Measurements from ENCODE around the gene WWC1. TPM values are rescaled to one million over a fixed set of nuclear protein-coding genes. Genes with fewer than 3 reads are reported as not detected.

The WWC1 gene
- total RNA-seq, 1 donor from 2014 or later: 48.6 TPM

GRCh38 chr5:168447808-168448207 lies 156.4 kb downstream of the WWC1 start:
- no peak overlapping the region for H3K27ac ChIP-seq (ENCODE audit: low read depth, low read length)
- TF ChIP-seq, protein P1, sequence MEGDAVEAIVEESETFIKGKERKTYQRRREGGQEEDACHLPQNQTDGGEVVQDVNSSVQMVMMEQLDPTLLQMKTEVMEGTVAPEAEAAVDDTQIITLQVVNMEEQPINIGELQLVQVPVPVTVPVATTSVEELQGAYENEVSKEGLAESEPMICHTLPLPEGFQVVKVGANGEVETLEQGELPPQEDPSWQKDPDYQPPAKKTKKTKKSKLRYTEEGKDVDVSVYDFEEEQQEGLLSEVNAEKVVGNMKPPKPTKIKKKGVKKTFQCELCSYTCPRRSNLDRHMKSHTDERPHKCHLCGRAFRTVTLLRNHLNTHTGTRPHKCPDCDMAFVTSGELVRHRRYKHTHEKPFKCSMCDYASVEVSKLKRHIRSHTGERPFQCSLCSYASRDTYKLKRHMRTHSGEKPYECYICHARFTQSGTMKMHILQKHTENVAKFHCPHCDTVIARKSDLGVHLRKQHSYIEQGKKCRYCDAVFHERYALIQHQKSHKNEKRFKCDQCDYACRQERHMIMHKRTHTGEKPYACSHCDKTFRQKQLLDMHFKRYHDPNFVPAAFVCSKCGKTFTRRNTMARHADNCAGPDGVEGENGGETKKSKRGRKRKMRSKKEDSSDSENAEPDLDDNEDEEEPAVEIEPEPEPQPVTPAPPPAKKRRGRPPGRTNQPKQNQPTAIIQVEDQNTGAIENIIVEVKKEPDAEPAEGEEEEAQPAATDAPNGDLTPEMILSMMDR (IDR thresholded peaks at IDR 0.05; ENCODE audit: insufficient read depth, low read depth, low read length): no peak
- TF ChIP-seq EZH2 (IDR thresholded peaks at IDR 0.05; ENCODE audit: insufficient read depth, low read length): no peak

GRCh38 chr5:168449166-168449565 lies 157.7 kb downstream of the WWC1 start:
- H3K4me1 Mint-ChIP-seq (ENCODE audit: low read depth, unreplicated experiment): peaks cover 6% of the 10 kb centered on the region
- H3K9me3 Mint-ChIP-seq (ENCODE audit: unreplicated experiment): no peaks in the 10 kb centered on the region
- peaks cover 6% of the 10 kb centered on the region for H3K36me3 Mint-ChIP-seq (ENCODE audit: low read depth, unreplicated experiment)
- no peaks in the 10 kb centered on the region for H3K36me3 ChIP-seq (ENCODE audit: insufficient read depth, low read length)
- no peaks in the 10 kb centered on the region for H3K27me3 ChIP-seq (ENCODE audit: insufficient read depth, low read length)
- H3K79me2 ChIP-seq (ENCODE audit: insufficient read depth, low read length): no peaks in the 10 kb centered on the region
- no peak overlapping the region for H3K4me2 ChIP-seq (ENCODE audit: low read length)
- no peak overlapping the region for H3K9ac ChIP-seq (ENCODE audit: low read length)
- no peak overlapping the region for H3K4me3 Mint-ChIP-seq (ENCODE audit: unreplicated experiment)
- H3K9me3 ChIP-seq (ENCODE audit: insufficient read depth, low read depth, low read length): no peaks in the 10 kb centered on the region
- no peaks in the 10 kb centered on the region for H3K27me3 Mint-ChIP-seq (ENCODE audit: low read depth, unreplicated experiment)
- H3K4me3 ChIP-seq (ENCODE audit: insufficient read depth, low read depth, low read length): no peak overlapping the region
- H3K27ac Mint-ChIP-seq (ENCODE audit: unreplicated experiment): no peak overlapping the region
- DNase-seq (ENCODE audit: low read depth) (no peak), FAIRE-seq (no peak)
- no peaks in the 10 kb centered on the region for H4K20me1 ChIP-seq (ENCODE audit: insufficient read depth, low read length)
- no peaks in the 10 kb centered on the region for H3K4me1 ChIP-seq (ENCODE audit: insufficient read depth, low read length)
- TF ChIP-seq, protein P1 (IDR thresholded peaks at IDR 0.05; ENCODE audit: insufficient read depth, low read depth, low read length): no peak
- TF ChIP-seq EZH2 (IDR thresholded peaks at IDR 0.05; ENCODE audit: insufficient read depth, low read length): no peak
- no peak overlapping the region for H2AFZ ChIP-seq (ENCODE audit: low read depth, low read length)
- H3K27ac ChIP-seq (ENCODE audit: low read depth, low read length): no peak overlapping the region

More at GRCh38 chr5:168447808-168448207, 156.4 kb downstream of the WWC1 start:
- no peak overlapping the region for H3K9ac ChIP-seq (ENCODE audit: low read length)
- Mint-ChIP-seq H3K4me3 (ENCODE audit: unreplicated experiment) (no peak overlapping the region), H3K27me3 (ENCODE audit: low read depth, unreplicated experiment) (no peaks in the 10 kb centered on the region), H3K9me3 (ENCODE audit: unreplicated experiment) (no peaks in the 10 kb centered on the region), H3K36me3 (ENCODE audit: low read depth, unreplicated experiment) (peaks cover 4% of the 10 kb centered on the region), H3K4me1 (ENCODE audit: low read depth, unreplicated experiment) (peaks cover 18% of the 10 kb centered on the region), H3K27ac (ENCODE audit: unreplicated experiment) (peak overlapping the region; percentile 21)
- FAIRE-seq (no peak), DNase-seq (ENCODE audit: low read depth) (no peak)
- no peak overlapping the region for H2AFZ ChIP-seq (ENCODE audit: low read depth, low read length)
- no peaks in the 10 kb centered on the region for H4K20me1 ChIP-seq (ENCODE audit: insufficient read depth, low read length)
- H3K4me1 ChIP-seq (ENCODE audit: insufficient read depth, low read length): no peaks in the 10 kb centered on the region
- H3K4me3 ChIP-seq (ENCODE audit: insufficient read depth, low read depth, low read length): no peak overlapping the region
- no peaks in the 10 kb centered on the region for H3K36me3 ChIP-seq (ENCODE audit: insufficient read depth, low read length)
- H3K4me2 ChIP-seq (ENCODE audit: low read length): no peak overlapping the region
- H3K79me2 ChIP-seq (ENCODE audit: insufficient read depth, low read length): no peaks in the 10 kb centered on the region
- no peaks in the 10 kb centered on the region for H3K27me3 ChIP-seq (ENCODE audit: insufficient read depth, low read length)
- H3K9me3 ChIP-seq (ENCODE audit: insufficient read depth, low read depth, low read length): no peaks in the 10 kb centered on the region

DNA sequence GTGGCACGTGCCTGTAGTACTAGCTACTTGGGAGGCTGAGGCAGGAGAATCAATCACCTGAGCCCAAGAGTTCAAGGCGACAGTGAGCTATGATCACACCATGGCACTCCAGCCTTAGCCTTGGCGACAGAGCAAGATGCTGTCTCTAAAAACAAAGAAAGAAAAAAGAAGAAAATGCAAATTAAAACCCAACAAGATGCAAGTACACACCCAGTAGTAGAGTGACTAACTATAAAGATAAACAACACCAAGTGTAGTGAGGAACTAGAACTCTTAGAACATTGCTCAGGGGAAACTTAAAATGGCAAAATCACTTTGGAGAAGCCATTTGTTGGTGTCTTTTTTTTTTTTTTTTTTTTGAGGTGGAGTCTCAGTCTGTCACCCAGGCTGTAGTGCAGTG lies 160.1 kb downstream of the WWC1 start:
- H3K27me3 ChIP-seq (ENCODE audit: insufficient read depth, low read length): no peaks in the 10 kb centered on the region
- H3K4me3 ChIP-seq (ENCODE audit: insufficient read depth, low read depth, low read length): no peak overlapping the region
- no peaks in the 10 kb centered on the region for H3K36me3 ChIP-seq (ENCODE audit: insufficient read depth, low read length)
- Mint-ChIP-seq H3K36me3 (ENCODE audit: low read depth, unreplicated experiment) (peaks cover 15% of the 10 kb centered on the region), H3K9me3 (ENCODE audit: unreplicated experiment) (no peaks in the 10 kb centered on the region), H3K4me1 (ENCODE audit: low read depth, unreplicated experiment) (peaks cover 6% of the 10 kb centered on the region), H3K27ac (ENCODE audit: unreplicated experiment) (no peak overlapping the region), H3K27me3 (ENCODE audit: low read depth, unreplicated experiment) (no peaks in the 10 kb centered on the region), H3K4me3 (ENCODE audit: unreplicated experiment) (no peak overlapping the region)
- no peak overlapping the region for H3K27ac ChIP-seq (ENCODE audit: low read depth, low read length)
- no peak for FAIRE-seq
- no peak overlapping the region for H3K4me2 ChIP-seq (ENCODE audit: low read length)
- TF ChIP-seq EZH2 (IDR thresholded peaks at IDR 0.05; ENCODE audit: insufficient read depth, low read length): no peak
- TF ChIP-seq, protein P1 (IDR thresholded peaks at IDR 0.05; ENCODE audit: insufficient read depth, low read depth, low read length): no peak
- no peaks in the 10 kb centered on the region for H4K20me1 ChIP-seq (ENCODE audit: insufficient read depth, low read length)
- no peaks in the 10 kb centered on the region for H3K4me1 ChIP-seq (ENCODE audit: insufficient read depth, low read length)
- H3K9me3 ChIP-seq (ENCODE audit: insufficient read depth, low read depth, low read length): no peaks in the 10 kb centered on the region
- H2AFZ ChIP-seq (ENCODE audit: low read depth, low read length): no peak overlapping the region
- H3K79me2 ChIP-seq (ENCODE audit: insufficient read depth, low read length): no peaks in the 10 kb centered on the region
- DNase-seq (ENCODE audit: low read depth): no peak
- no peak overlapping the region for H3K9ac ChIP-seq (ENCODE audit: low read length)
